ENCODE results near the gene ASTN2. TPM values are rescaled to one million over a fixed set of nuclear protein-coding genes. Genes with fewer than 3 reads are reported as not detected.

Gene ASTN2
- polyA plus RNA-seq, 1 experiment, result 6.6 TPM

- Histone ChIP-seq H3K27me3 (ENCODE audit: control insufficient read depth, insufficient read depth, low read length) (no peaks in the 10 kb centered on the region), H3K9me3 (ENCODE audit: control insufficient read depth, insufficient read depth, low read length) (no peaks in the 10 kb centered on the region), H3K4me3 (ENCODE audit: low read depth, low read length) (no peak overlapping the region), H3K27ac (ENCODE audit: low read depth, low read length) (no peak overlapping the region)
- DNase-seq (ENCODE audit: low read depth, low spot score), result no peak
- ChIA-PET CTCF (no interaction called here), POLR2A (no interaction called here)
- TF ChIP-seq CTCF (IDR thresholded peaks at IDR 0.05; ENCODE audit: low read depth, low read length), result no peak
Measured at GRCh38 chr9:116467740-116468351, 947.0 kb downstream of the ASTN2 start.

DNA sequence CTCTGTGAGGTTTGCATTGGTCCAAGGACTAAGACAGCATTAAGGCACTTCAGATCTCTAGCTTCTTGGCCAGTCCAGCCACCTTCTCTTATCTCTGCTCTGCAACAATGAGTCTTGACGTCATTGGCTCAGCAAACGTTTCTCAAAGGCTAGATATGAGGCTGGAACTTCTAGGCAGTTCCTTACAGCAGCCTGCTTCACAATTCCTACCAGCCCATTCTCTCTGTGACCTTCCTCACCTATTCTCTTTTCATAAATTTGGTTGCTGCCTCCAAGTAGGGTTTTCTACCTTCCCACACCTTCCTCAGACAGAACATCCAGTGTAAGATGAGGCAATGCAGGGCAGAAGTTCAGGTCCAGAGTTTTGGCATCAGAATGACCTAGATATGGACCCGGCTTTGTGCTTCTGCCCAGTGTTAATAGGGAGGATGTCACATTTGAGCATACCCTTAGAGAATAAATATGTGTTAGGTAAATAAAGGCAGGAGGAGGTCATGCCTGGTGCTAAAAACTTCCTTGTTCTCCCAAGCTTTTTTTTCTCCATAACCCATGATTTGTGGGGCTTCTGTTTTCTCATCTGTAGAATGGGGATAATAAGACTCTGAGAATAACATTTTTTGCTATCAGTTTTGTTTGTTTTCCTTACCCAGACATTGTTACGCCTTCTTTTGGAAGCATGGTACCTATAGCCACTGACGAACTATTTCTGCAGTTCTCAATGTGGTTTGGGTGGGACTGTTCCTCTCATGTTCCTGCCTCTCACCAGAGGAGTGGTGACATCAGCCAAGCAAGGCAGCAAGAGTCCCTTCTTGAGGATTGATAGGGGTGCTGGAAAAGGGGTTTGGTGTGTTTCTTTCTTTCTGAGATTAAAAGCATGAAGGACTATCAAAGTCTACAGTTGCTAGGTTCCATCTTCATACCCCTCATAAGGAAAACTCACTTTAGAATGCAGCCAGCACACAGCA is 948.3 kb downstream of the ASTN2 start:
- POLR2A ChIA-PET, result no interaction called here
- CTCF ChIA-PET, result no interaction called here
- no peak overlapping the region for H3K4me3 ChIP-seq (ENCODE audit: low read depth, low read length)
- H3K27ac ChIP-seq (ENCODE audit: low read depth, low read length), result no peak overlapping the region
- no peak for TF ChIP-seq CTCF (IDR thresholded peaks at IDR 0.05; ENCODE audit: low read depth, low read length)
- no peak for DNase-seq (ENCODE audit: low read depth, low spot score)
- no peaks in the 10 kb centered on the region for H3K9me3 ChIP-seq (ENCODE audit: control insufficient read depth, insufficient read depth, low read length)
- H3K27me3 ChIP-seq (ENCODE audit: control insufficient read depth, insufficient read depth, low read length), result no peaks in the 10 kb centered on the region

DNA sequence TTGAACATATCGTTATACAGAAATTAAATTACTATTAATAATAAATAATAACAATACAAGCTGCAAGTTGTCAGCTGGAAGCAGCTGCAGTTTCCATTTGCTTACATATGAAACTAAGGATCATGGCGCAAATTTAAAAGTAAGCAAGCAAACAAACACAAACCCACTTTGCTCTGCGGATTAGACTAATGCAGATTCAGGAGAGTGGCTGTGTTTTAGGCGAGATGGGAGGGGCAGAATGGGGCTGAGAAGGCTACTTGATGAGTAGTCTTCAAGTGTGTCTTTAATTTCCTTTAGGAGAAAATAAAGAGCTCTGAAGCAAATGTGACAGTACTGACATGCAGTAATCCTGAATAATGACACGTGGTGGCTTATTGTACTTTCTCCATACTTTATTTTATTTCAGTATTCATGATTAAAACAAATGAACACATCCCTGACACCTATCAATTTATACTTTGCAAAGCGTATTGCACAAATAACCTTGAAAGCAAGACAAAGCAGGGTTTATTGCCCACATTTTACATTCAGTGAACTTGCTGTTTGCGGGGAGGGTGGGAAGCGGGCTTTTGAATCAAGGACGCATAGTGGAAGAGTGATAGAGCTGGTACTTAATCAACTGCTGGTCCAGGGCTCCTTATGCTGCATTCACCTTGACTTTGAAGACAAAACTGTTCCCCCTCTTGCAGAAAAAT is 949.1 kb downstream of the ASTN2 start:
- ChIA-PET CTCF (no interaction called here), POLR2A (no interaction called here)
- no peak for DNase-seq (ENCODE audit: low read depth, low spot score)
- H3K9me3 ChIP-seq (ENCODE audit: control insufficient read depth, insufficient read depth, low read length), result no peaks in the 10 kb centered on the region
- no peak for TF ChIP-seq CTCF (IDR thresholded peaks at IDR 0.05; ENCODE audit: low read depth, low read length)
- H3K27ac ChIP-seq (ENCODE audit: low read depth, low read length), result no peak overlapping the region
- no peak overlapping the region for H3K4me3 ChIP-seq (ENCODE audit: low read depth, low read length)
- no peaks in the 10 kb centered on the region for H3K27me3 ChIP-seq (ENCODE audit: control insufficient read depth, insufficient read depth, low read length)

- H3K9me3 ChIP-seq (ENCODE audit: control insufficient read depth, insufficient read depth, low read length), result no peaks in the 10 kb centered on the region
- TF ChIP-seq CTCF (IDR thresholded peaks at IDR 0.05; ENCODE audit: low read depth, low read length), result no peak
- POLR2A ChIA-PET, result no interaction called here
Measured at GRCh38 chr9:116464987-116465571, 949.8 kb downstream of the ASTN2 start.

More at GRCh38 chr9:116464987-116465571, 949.8 kb downstream of the ASTN2 start:
- CTCF ChIA-PET, result no interaction called here
- Histone ChIP-seq H3K27ac (ENCODE audit: low read depth, low read length) (no peak overlapping the region), H3K4me3 (ENCODE audit: low read depth, low read length) (no peak overlapping the region), H3K27me3 (ENCODE audit: control insufficient read depth, insufficient read depth, low read length) (no peaks in the 10 kb centered on the region)
- DNase-seq (ENCODE audit: low read depth, low spot score), result no peak

Measured in AG04450 (cell line).